ENCODE results near the gene SAMMSON.

SAMMSON gene

GRCh38 chr3:70020906-70021660 lies 21.6 kb downstream of the SAMMSON start:
- no peak for DNase-seq

- DNase-seq: no peak
These were observed 28.8 kb downstream of the SAMMSON start for GRCh38 chr3:70028361-70028760.

GRCh38 chr3:70038693-70039092 lies 39.2 kb downstream of the SAMMSON start:
- no peak for DNase-seq

GRCh38 chr3:70040386-70040785 lies 40.9 kb downstream of the SAMMSON start:
- no peak for DNase-seq

- DNase-seq: no peak
These were observed 43.1 kb downstream of the SAMMSON start for GRCh38 chr3:70042641-70043040.

- no peak for DNase-seq
These were observed 50.2 kb downstream of the SAMMSON start for GRCh38 chr3:70049761-70050160.

- DNase-seq: no peak
These were observed 53.8 kb downstream of the SAMMSON start for GRCh38 chr3:70053293-70053692.

GRCh38 chr3:70056081-70056480 lies 56.5 kb downstream of the SAMMSON start:
- DNase-seq: no peak

GRCh38 chr3:70057426-70057825 lies 57.9 kb downstream of the SAMMSON start:
- no peak for DNase-seq

- no peak for DNase-seq
These were observed 61.6 kb downstream of the SAMMSON start for GRCh38 chr3:70061096-70061495.

- DNase-seq: no peak
These were observed 64.8 kb downstream of the SAMMSON start for GRCh38 chr3:70064194-70064779.

GRCh38 chr3:70065696-70066253 lies 66.2 kb downstream of the SAMMSON start:
- no peak for DNase-seq

GRCh38 chr3:70067860-70068521 lies 68.5 kb downstream of the SAMMSON start:
- DNase-seq: no peak

GRCh38 chr3:70069557-70069956 lies 70.0 kb downstream of the SAMMSON start:
- DNase-seq: no peak

GRCh38 chr3:70071138-70071537 lies 71.6 kb downstream of the SAMMSON start:
- no peak for DNase-seq

GRCh38 chr3:70072180-70072579 lies 72.6 kb downstream of the SAMMSON start:
- DNase-seq: no peak

- DNase-seq: no peak
These were observed 73.2 kb downstream of the SAMMSON start for GRCh38 chr3:70072754-70073153.

GRCh38 chr3:70075101-70075500 lies 75.6 kb downstream of the SAMMSON start:
- DNase-seq: no peak

- no peak for DNase-seq
These were observed 76.9 kb downstream of the SAMMSON start for GRCh38 chr3:70076396-70076795.

- DNase-seq: no peak
These were observed 79.2 kb downstream of the SAMMSON start for GRCh38 chr3:70078778-70079177.

- no peak for DNase-seq
These were observed 86.1 kb downstream of the SAMMSON start for GRCh38 chr3:70085613-70086012.

- DNase-seq: no peak
These were observed 86.8 kb downstream of the SAMMSON start for GRCh38 chr3:70086336-70086735.

- no peak for DNase-seq
These were observed 90.9 kb downstream of the SAMMSON start for GRCh38 chr3:70090322-70090913.

- DNase-seq: no peak
These were observed 94.7 kb downstream of the SAMMSON start for GRCh38 chr3:70094197-70094596.
